B cell (primary cell): ENCODE measurements around the gene VRTN. TPM values are rescaled to one million over a fixed set of nuclear protein-coding genes. Genes with fewer than 3 reads are reported as not detected.

ENCODE experiments used
- ATAC-seq: fragments of 200-7000 bp; cut with Tn5 transposase; one replicate; pipeline ENCODE4 v1.10.0; 2021; ENCODE audit warnings: low read depth, mild to moderate bottlenecking, moderate number of reproducible peaks, moderate library complexity
- CTCF ChIA-PET: fragments of 350-600 bp; sonication (Branson Sonifier 250); formaldehyde crosslinking; loops from one replicate; lab custom pipeline; 2021; ENCODE audit warnings: antibody characterized with exemption, inconsistent platforms; lab: Charles Lee
- POLR2A ChIA-PET: fragments of 350-600 bp; sonication (Branson Sonifier 250); formaldehyde crosslinking; loops from one replicate; lab custom pipeline; 2021; ENCODE audit warnings: antibody characterized with exemption; lab: Charles Lee
- DNase-seq: peaks from one replicate; pipeline ENCODE4 v3.0.0; 2013
- H2AFZ ChIP-seq: 2 replicates; pipeline ENCODE4 v1.6.1; 2012; ENCODE audit warnings: mild to moderate bottlenecking, low read depth, low read length; ENCODE audit not compliant: insufficient read depth, poor library complexity, severe bottlenecking
- H3K27ac ChIP-seq, 2 donors: 1 replicate in 1 of 2; 2 replicates in 1 of 2; pipeline ENCODE4 v1.5.1; 2012 to 2013; ENCODE audit warnings: low read length in 2 of 2, mild to moderate bottlenecking in 2 of 2, moderate library complexity in 1 of 2
- H3K27me3 ChIP-seq, 4 experiments: fragments of 200-600 bp in 1 of 4; sonication (generic) in 1 of 4; replicated peaks in 1 of 4; 1 replicate in 2 of 4; 2 replicates in 2 of 4; pipeline versions ENCODE4 v1.6.1 to v1.7.0; 2013 to 2016; ENCODE audit warnings: low read length in 3 of 4, mild to moderate bottlenecking in 2 of 4, mixed read lengths in 1 of 4, moderate library complexity in 1 of 4; ENCODE audit not compliant: insufficient read depth in 4 of 4, control insufficient read depth in 3 of 4; ENCODE audit errors: control extremely low read depth in 1 of 4
- H3K36me3 ChIP-seq, 2 experiments: replicated peaks in 1 of 2; 1 replicate in 1 of 2; 2 replicates in 1 of 2; pipeline versions ENCODE4 v1.6.1 to v1.7.1; 2013; ENCODE audit warnings: low read length in 1 of 2; ENCODE audit not compliant: insufficient read depth in 2 of 2, control insufficient read depth in 1 of 2; ENCODE audit errors: control extremely low read depth in 1 of 2, extremely low read depth in 1 of 2
- H3K4me1 ChIP-seq, 2 donors: fragments of 200-600 bp in 1 of 2; sonication (generic) in 1 of 2; 1 replicate in 1 of 2; 2 replicates in 1 of 2; pipeline versions ENCODE4 v1.5.1 to v1.6.1; 2013 to 2017; ENCODE audit warnings: low read length in 2 of 2; ENCODE audit not compliant: control insufficient read depth in 2 of 2, insufficient read depth in 2 of 2
- H3K4me2 ChIP-seq: replicated peaks from 2 replicates; pipeline ENCODE3; 2012; ENCODE audit warnings: mild to moderate bottlenecking, low read depth, low read length; ENCODE audit not compliant: poor library complexity, severe bottlenecking
- H3K4me3 ChIP-seq, 5 experiments: fragments of 200-600 bp in 1 of 5; sonication (generic) in 1 of 5; 1 replicate in 3 of 5; 2 replicates in 2 of 5; pipeline versions ENCODE4 v1.5.1 to v1.7.0; 2011 to 2016; ENCODE audit warnings: low read length in 4 of 5, mild to moderate bottlenecking in 4 of 5, low read depth in 2 of 5, control low read depth in 1 of 5, moderate library complexity in 1 of 5; ENCODE audit not compliant: insufficient read depth in 1 of 5; ENCODE audit errors: control extremely low read depth in 1 of 5, extremely low read depth in 1 of 5
- H3K79me2 ChIP-seq: fragments of 200-600 bp; sonication (generic); one replicate; pipeline ENCODE4 v1.6.0; 2016; ENCODE audit warnings: low read length; ENCODE audit not compliant: control insufficient read depth, insufficient read depth
- H3K9ac ChIP-seq: fragments of 200-600 bp; sonication (generic); 2 replicates; pipeline ENCODE4 v1.6.1; 2017; ENCODE audit warnings: mild to moderate bottlenecking, low read length, moderate library complexity
- H3K9me3 ChIP-seq, 3 donors: one replicate each; pipeline versions ENCODE4 v1.6.1 to v1.7.1; 2013; ENCODE audit warnings: low read length in 2 of 3; ENCODE audit not compliant: control insufficient read depth in 2 of 3, insufficient read depth in 1 of 3; ENCODE audit errors: control extremely low read depth in 1 of 3
- H4K20me1 ChIP-seq: 2 replicates; pipeline ENCODE4 v1.6.0; 2012; ENCODE audit warnings: mild to moderate bottlenecking, low read length; ENCODE audit not compliant: insufficient read depth, control insufficient read depth, poor library complexity, severe bottlenecking
- H3K27ac Mint-ChIP-seq: one replicate; pipeline ENCODE4 v1.8.0; 2021; ENCODE audit warnings: mixed read lengths
- H3K27me3 Mint-ChIP-seq: one replicate; pipeline ENCODE4 v1.8.0; 2021; ENCODE audit warnings: mixed read lengths
- H3K4me1 Mint-ChIP-seq: one replicate; pipeline ENCODE4 v1.8.0; 2021; ENCODE audit warnings: mixed read lengths
- H3K4me3 Mint-ChIP-seq: one replicate; pipeline ENCODE4 v1.8.0; 2021; ENCODE audit warnings: mixed read lengths
- H3K9me3 Mint-ChIP-seq: one replicate; pipeline ENCODE4 v1.8.0; 2022; ENCODE audit warnings: mixed read lengths; ENCODE audit not compliant: insufficient read depth
- CTCF ChIP-seq: fragments of 200-600 bp; IDR thresholded peaks from one replicate; pipeline ENCODE4 v1.8.0; 2022; ENCODE audit warnings: antibody characterized with exemption, mild to moderate bottlenecking
- EZH2 ChIP-seq: IDR thresholded peaks from 2 replicates; pipeline ENCODE4 v1.6.1; 2012; ENCODE audit warnings: borderline replicate concordance, low read depth, mild to moderate bottlenecking, moderate library complexity, low read length; ENCODE audit not compliant: insufficient read depth, poor library complexity, severe bottlenecking
- WGBS: methylation state at CpG from one replicate; pipeline ENCODE4 v1.1.5; 2013; ENCODE audit warnings: missing lambda C conversion rate; ENCODE audit not compliant: insufficient coverage; 5-methylcytosine and 5-hydroxymethylcytosine counted together
- intact Hi-C: fragments of 100-400 bp; cut with micrococcal nuclease; formaldehyde crosslinking; loops from one replicate; pipeline ENCODE4 v1.10.0; 2022
- polyA plus RNA-seq: library from polyadenylated mRNA; depleted of rRNA; stranded (reverse); fragments of >200 nt; gene quantifications from 2 replicates; pipeline ENCODE4 v1.2.3, GENCODE V29; 2012
- total RNA-seq, 2 donors: library from RNA; stranded (reverse); fragments of 120-200 nt in 1 of 2; gene quantifications; 1 replicate in 1 of 2; 2 replicates in 1 of 2; pipeline versions ENCODE4 v1.2.3 to v1.2.4, GENCODE V29; 2013 to 2022

VRTN gene
- total and polyA plus RNA-seq, 2 donors (not counting 1 experiment from before 2014, with no cell fraction given) = not detected

- Histone ChIP-seq H3K27me3 (no peaks in the 10 kb centered on the region), H4K20me1 (peaks cover 5% of the 10 kb centered on the region), H3K4me1 (peaks cover 11 to 14% of the 10 kb centered on the region in 2 donors), H2AFZ (no peak overlapping the region), H3K79me2 (peaks cover 34% of the 10 kb centered on the region), H3K36me3 (peaks cover 2 to 51% of the 10 kb centered on the region in 2 experiments), H3K27ac (no peak overlapping the region), H3K9ac (no peak overlapping the region), H3K4me3 (no peak overlapping the region), H3K9me3 (no peaks in the 10 kb centered on the region), H3K4me2 (no peak overlapping the region)
- H3K4me1 Mint-ChIP-seq = peaks cover 25% of the 10 kb centered on the region
- POLR2A ChIA-PET = no interaction called here
- intact Hi-C loops = no loop called here
- ATAC-seq = no peak
- H3K4me3 Mint-ChIP-seq = no peak overlapping the region
- no peaks in the 10 kb centered on the region for H3K9me3 Mint-ChIP-seq
- 78% methylated on average over 10 of the region's 10 CpGs for whole genome bisulfite sequencing
- TF ChIP-seq CTCF (no peak), EZH2 (no peak)
- no peaks in the 10 kb centered on the region for H3K27me3 Mint-ChIP-seq
- CTCF ChIA-PET = no interaction called here
- DNase-seq = no peak
- H3K27ac Mint-ChIP-seq = no peak overlapping the region
These were observed 49.2 kb upstream of the VRTN start for GRCh38 chr14:74299061-74299545.

- no peak for DNase-seq
These were observed 46.6 kb upstream of the VRTN start for GRCh38 chr14:74301594-74302151.

More at GRCh38 chr14:74301594-74302151, 46.6 kb upstream of the VRTN start:
- Mint-ChIP-seq H3K9me3 (no peaks in the 10 kb centered on the region), H3K4me3 (peak overlapping the region; percentile 95), H3K27me3 (no peaks in the 10 kb centered on the region), H3K27ac (peak overlapping the region; percentile 88), H3K4me1 (peaks cover 23% of the 10 kb centered on the region)
- Histone ChIP-seq H3K79me2 (peaks cover 41% of the 10 kb centered on the region), H3K4me3 (peak overlapping the region; percentile 69 to 96 (median 86)), H3K27me3 (no peaks in the 10 kb centered on the region), H2AFZ (peak overlapping the region; percentile 95), H3K4me1 (peaks cover 11 to 14% of the 10 kb centered on the region in 2 donors), H3K4me2 (peak overlapping the region; percentile 86), H3K36me3 (peaks cover 2 to 26% of the 10 kb centered on the region in 2 experiments), H3K27ac (peak overlapping the region in 1 of 2 donors; percentile 81), H4K20me1 (no peaks in the 10 kb centered on the region), H3K9ac (peak overlapping the region; percentile 88), H3K9me3 (no peaks in the 10 kb centered on the region)
- ChIA-PET POLR2A (interaction anchor here (0.5 to 1.1 kb wide), 3 partner anchors 99 to 1216 kb away, joined by 3 to 8 read pairs (median 4); no protein-coding TSS in a partner anchor), CTCF (interaction anchor here (2.1 kb wide), 1 partner anchor 8 kb away, joined by 10 read pairs; no protein-coding TSS in a partner anchor)
- WGBS = 64% methylated on average over 9 of the region's 22 CpGs
- intact Hi-C loops = loop anchor here (1.0 to 5.0 kb wide), 5 partner anchors 44 to 701 kb away; partner anchors contain the start of genes AREL1, EIF2B2, FCF1 and LTBP2
- TF ChIP-seq EZH2 = no peak
- TF ChIP-seq CTCF = no peak
- ATAC-seq = no peak
